ENCODE data around the gene STRA8.

GRCh38 chr7:135259702-135260101, 26.1 kb downstream of the STRA8 start:
- TF ChIP-seq CTCF (IDR thresholded peaks at IDR 0.05) (no peak), POLR2A (IDR thresholded peaks at IDR 0.05) (no peak)
